WTC11 (cell line): ENCODE measurements around the gene ANO2. TPM values are rescaled to one million over a fixed set of nuclear protein-coding genes. Genes with fewer than 3 reads are reported as not detected.

ENCODE experiments used
- ATAC-seq: fragments of 200-7000 bp; cut with Tn5 transposase; 2 replicates; pipeline ENCODE4 v1.10.0; 2021; ENCODE audit warnings: mild to moderate bottlenecking, moderate library complexity
- CTCF ChIA-PET: fragments of 300-600 bp; sonication (Branson Sonifier 250); formaldehyde crosslinking; loops from one replicate; lab custom pipeline; 2021; ENCODE audit warnings: antibody characterized with exemption; lab: Charles Lee
- POLR2A ChIA-PET: fragments of 350-600 bp; sonication (Branson Sonifier 250); formaldehyde crosslinking; loops from one replicate; lab custom pipeline; 2021; ENCODE audit warnings: antibody characterized with exemption; lab: Charles Lee
- DNase-seq: peaks from one replicate; pipeline ENCODE4 v3.0.0; 2021; ENCODE audit warnings: low spot score
- H3K27ac Mint-ChIP-seq: 2 replicates; pipeline ENCODE4 v1.8.0; 2021; ENCODE audit warnings: mixed read lengths
- H3K27me3 Mint-ChIP-seq: 2 replicates; pipeline ENCODE4 v1.8.0; 2021; ENCODE audit warnings: low read depth, mild to moderate bottlenecking, moderate library complexity, mixed read lengths
- H3K36me3 Mint-ChIP-seq: 2 replicates; pipeline ENCODE4 v1.8.0; 2021; ENCODE audit warnings: mixed read lengths
- H3K4me1 Mint-ChIP-seq: 2 replicates; pipeline ENCODE4 v1.8.0; 2022; ENCODE audit warnings: mixed read lengths
- H3K4me3 Mint-ChIP-seq: 2 replicates; pipeline ENCODE4 v1.8.0; 2021; ENCODE audit warnings: mild to moderate bottlenecking, moderate library complexity, mixed read lengths
- H3K9me3 Mint-ChIP-seq: 2 replicates; pipeline ENCODE4 v1.8.0; 2021; ENCODE audit warnings: mixed read lengths
- CBFB ChIP-seq: sonication (generic); formaldehyde crosslinking; IDR thresholded peaks from 2 replicates; pipeline ENCODE4 v1.8.1; 2022; ENCODE audit warnings: mild to moderate bottlenecking, low read depth, missing genetic modification reagents
- CREM ChIP-seq: sonication (generic); formaldehyde crosslinking; IDR thresholded peaks from 2 replicates; pipeline ENCODE4 v1.8.1; 2022; ENCODE audit warnings: mild to moderate bottlenecking, missing genetic modification reagents, moderate library complexity
- ELF4 ChIP-seq: sonication (generic); formaldehyde crosslinking; IDR thresholded peaks from 2 replicates; pipeline ENCODE4 v1.8.1; 2022; ENCODE audit warnings: low read depth, mild to moderate bottlenecking, moderate library complexity, missing genetic modification reagents
- ETV6 ChIP-seq: sonication (generic); formaldehyde crosslinking; IDR thresholded peaks from 2 replicates; pipeline ENCODE4 v1.8.1; 2022; ENCODE audit warnings: mild to moderate bottlenecking, missing genetic modification reagents
- FOXJ3 ChIP-seq: sonication (generic); formaldehyde crosslinking; IDR thresholded peaks from 2 replicates; pipeline ENCODE4 v1.9.0; 2021; ENCODE audit warnings: missing genetic modification reagents, mild to moderate bottlenecking, borderline replicate concordance
- IRF2 ChIP-seq: sonication (generic); formaldehyde crosslinking; IDR thresholded peaks from 2 replicates; pipeline ENCODE4 v1.8.0; 2022; ENCODE audit warnings: low read depth, missing genetic modification reagents, borderline replicate concordance
- MXD4 ChIP-seq: fragments of 250-450 bp; sonication (Bioruptor Pico); IDR thresholded peaks from 2 replicates; pipeline ENCODE4 v1.8.0; 2021; ENCODE audit warnings: mild to moderate bottlenecking, moderate library complexity, borderline replicate concordance
- TEAD4 ChIP-seq: sonication (generic); formaldehyde crosslinking; IDR thresholded peaks from 2 replicates; pipeline ENCODE4 v1.8.0; 2022; ENCODE audit warnings: mild to moderate bottlenecking, missing genetic modification reagents
- ZNF219 ChIP-seq: sonication (generic); formaldehyde crosslinking; IDR thresholded peaks from 2 replicates; pipeline ENCODE4 v1.8.0; 2023; ENCODE audit warnings: missing genetic modification reagents, mild to moderate bottlenecking, borderline replicate concordance
- total RNA-seq: library from RNA; stranded (reverse); gene quantifications from 3 replicates; pipeline ENCODE4 v1.2.3, GENCODE V29; 2021
- TF ChIP-seq, protein P1 (sequence below): sonication (generic); formaldehyde crosslinking; IDR thresholded peaks from 2 replicates; pipeline ENCODE4 v1.8.0; 2023; ENCODE audit warnings: mild to moderate bottlenecking, missing genetic modification reagents
- TF ChIP-seq, protein P2 (sequence below): sonication (generic); formaldehyde crosslinking; IDR thresholded peaks from 2 replicates; pipeline ENCODE4 v1.8.1; 2022; ENCODE audit warnings: mild to moderate bottlenecking, moderate library complexity, missing genetic modification reagents
- TF ChIP-seq, protein P3 (sequence below): fragments of 200-600 bp; IDR thresholded peaks from 2 replicates; pipeline ENCODE4 v1.8.0; 2022; ENCODE audit warnings: antibody characterized with exemption

Gene ANO2
- total RNA-seq, 1 experiment from 2014 or later, result 2.8 TPM

DNA sequence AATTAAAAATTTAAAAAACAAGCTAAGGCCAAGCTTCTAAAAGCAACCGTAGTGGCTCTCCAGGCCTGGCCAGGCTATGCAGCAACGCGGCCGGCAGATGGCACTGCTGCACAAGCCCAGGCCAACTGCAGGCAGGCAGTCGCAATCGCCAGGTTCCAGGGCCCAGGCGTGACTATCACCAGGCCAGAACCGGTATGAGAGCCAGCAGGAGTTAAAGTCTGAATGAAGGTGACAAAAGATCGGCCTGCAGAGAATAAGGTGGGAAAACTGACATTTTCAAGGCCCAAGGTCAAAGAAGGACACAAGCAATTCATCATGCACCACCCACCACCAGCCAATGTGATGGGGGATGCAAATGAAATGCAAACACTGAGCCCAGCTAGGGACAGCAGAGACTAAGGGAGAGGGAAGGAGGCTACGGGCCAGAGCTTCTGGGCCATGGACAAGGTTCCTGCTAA, 43.6 kb upstream of the ANO2 start (continued):
- TF ChIP-seq, protein P1, sequence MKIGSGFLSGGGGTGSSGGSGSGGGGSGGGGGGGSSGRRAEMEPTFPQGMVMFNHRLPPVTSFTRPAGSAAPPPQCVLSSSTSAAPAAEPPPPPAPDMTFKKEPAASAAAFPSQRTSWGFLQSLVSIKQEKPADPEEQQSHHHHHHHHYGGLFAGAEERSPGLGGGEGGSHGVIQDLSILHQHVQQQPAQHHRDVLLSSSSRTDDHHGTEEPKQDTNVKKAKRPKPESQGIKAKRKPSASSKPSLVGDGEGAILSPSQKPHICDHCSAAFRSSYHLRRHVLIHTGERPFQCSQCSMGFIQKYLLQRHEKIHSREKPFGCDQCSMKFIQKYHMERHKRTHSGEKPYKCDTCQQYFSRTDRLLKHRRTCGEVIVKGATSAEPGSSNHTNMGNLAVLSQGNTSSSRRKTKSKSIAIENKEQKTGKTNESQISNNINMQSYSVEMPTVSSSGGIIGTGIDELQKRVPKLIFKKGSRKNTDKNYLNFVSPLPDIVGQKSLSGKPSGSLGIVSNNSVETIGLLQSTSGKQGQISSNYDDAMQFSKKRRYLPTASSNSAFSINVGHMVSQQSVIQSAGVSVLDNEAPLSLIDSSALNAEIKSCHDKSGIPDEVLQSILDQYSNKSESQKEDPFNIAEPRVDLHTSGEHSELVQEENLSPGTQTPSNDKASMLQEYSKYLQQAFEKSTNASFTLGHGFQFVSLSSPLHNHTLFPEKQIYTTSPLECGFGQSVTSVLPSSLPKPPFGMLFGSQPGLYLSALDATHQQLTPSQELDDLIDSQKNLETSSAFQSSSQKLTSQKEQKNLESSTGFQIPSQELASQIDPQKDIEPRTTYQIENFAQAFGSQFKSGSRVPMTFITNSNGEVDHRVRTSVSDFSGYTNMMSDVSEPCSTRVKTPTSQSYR, result no peak
- TF ChIP-seq TEAD4, result no peak
- TF ChIP-seq, all 79 proteins: peak for 8

DNA sequence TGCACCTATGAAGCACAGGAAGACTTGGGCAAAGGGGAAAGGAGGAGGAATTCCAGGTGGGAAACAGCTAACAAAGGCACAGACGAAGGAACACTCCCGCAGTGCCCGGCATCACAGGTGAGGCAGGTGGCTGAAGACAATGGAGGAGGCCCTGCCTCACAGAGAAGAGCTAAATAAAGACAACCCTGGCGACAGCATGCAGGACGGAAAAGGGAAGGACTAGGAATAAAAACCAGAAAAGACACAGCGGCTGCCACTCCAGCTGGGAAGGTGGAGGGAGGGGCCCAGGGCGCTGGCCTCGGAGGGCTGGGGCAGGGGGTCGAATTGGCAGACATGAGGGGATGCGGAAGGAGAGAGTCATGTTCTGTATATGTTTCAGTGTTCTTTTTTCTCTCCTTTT, 43.0 kb upstream of the ANO2 start:
- CTCF ChIA-PET, result interaction anchor here (0.6 to 11.6 kb wide), 74 partner anchors 8 to 914 kb away, joined by 3 to 566 read pairs (median 6); partner anchors contain the start of genes ANO2 and CD9
- Mint-ChIP-seq H3K27me3 (no peaks in the 10 kb centered on the region; the same call in 1 of the 2 replicates), H3K36me3 (no peaks in the 10 kb centered on the region), H3K4me3 (no peak overlapping the region; the same call in 1 of the 2 replicates), H3K27ac (peak overlapping the region; percentile 91), H3K4me1 (peaks cover 30% of the 10 kb centered on the region), H3K9me3 (no peaks in the 10 kb centered on the region)
- peak; percentile 23 for ATAC-seq
- no peak for DNase-seq
- TF ChIP-seq FOXJ3 (CRISPR knock-in tag), result no peak
- TF ChIP-seq CREM (CRISPR knock-in tag), result no peak
- TF ChIP-seq ELF4 (CRISPR knock-in tag), result no peak
- TF ChIP-seq, protein P2, sequence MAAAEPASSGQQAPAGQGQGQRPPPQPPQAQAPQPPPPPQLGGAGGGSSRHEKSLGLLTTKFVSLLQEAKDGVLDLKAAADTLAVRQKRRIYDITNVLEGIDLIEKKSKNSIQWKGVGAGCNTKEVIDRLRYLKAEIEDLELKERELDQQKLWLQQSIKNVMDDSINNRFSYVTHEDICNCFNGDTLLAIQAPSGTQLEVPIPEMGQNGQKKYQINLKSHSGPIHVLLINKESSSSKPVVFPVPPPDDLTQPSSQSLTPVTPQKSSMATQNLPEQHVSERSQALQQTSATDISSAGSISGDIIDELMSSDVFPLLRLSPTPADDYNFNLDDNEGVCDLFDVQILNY, result no peak
- no peak for TF ChIP-seq CBFB (CRISPR knock-in tag)
- TF ChIP-seq, protein P3, sequence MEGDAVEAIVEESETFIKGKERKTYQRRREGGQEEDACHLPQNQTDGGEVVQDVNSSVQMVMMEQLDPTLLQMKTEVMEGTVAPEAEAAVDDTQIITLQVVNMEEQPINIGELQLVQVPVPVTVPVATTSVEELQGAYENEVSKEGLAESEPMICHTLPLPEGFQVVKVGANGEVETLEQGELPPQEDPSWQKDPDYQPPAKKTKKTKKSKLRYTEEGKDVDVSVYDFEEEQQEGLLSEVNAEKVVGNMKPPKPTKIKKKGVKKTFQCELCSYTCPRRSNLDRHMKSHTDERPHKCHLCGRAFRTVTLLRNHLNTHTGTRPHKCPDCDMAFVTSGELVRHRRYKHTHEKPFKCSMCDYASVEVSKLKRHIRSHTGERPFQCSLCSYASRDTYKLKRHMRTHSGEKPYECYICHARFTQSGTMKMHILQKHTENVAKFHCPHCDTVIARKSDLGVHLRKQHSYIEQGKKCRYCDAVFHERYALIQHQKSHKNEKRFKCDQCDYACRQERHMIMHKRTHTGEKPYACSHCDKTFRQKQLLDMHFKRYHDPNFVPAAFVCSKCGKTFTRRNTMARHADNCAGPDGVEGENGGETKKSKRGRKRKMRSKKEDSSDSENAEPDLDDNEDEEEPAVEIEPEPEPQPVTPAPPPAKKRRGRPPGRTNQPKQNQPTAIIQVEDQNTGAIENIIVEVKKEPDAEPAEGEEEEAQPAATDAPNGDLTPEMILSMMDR, result no peak
- POLR2A ChIA-PET, result interaction anchor here (0.9 to 1.7 kb wide), 3 partner anchors 50 to 69 kb away, joined by 3 to 6 read pairs (median 6); no protein-coding TSS in a partner anchor

DNA sequence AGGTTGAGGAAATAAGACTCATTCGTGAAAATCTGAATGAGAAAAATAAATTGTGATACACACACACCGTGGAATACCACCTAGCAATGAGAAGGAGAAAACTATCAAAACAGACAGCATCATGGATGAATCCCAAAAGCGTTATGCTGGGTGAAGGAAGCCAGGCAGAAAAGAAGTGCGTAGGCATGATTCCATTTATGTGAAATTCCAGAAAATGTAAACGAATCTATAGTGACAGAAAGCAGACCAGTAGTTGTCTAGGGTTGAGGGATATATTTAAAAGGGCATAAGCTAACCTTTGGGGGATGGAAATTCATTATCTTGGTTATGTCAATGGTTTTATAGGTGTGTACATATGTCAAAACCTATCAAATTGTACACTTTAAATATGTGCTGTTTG, 42.5 kb upstream of the ANO2 start:
- Mint-ChIP-seq H3K9me3 (no peaks in the 10 kb centered on the region), H3K27me3 (no peaks in the 10 kb centered on the region; the same call in 1 of the 2 replicates), H3K27ac (no peak overlapping the region), H3K4me1 (peaks cover 30% of the 10 kb centered on the region), H3K36me3 (no peaks in the 10 kb centered on the region), H3K4me3 (no peak overlapping the region)
- ATAC-seq (no peak), DNase-seq (no peak)
- ChIA-PET POLR2A (interaction anchor here (0.9 to 1.5 kb wide), 2 partner anchors 52 to 70 kb away, joined by 3 to 6 read pairs; no protein-coding TSS in a partner anchor), CTCF (interaction anchor here (0.9 to 11.6 kb wide), 42 partner anchors 9 to 514 kb away, joined by 3 to 566 read pairs (median 7); no protein-coding TSS in a partner anchor)
- TF ChIP-seq IRF2, result no peak
- no peak for TF ChIP-seq MXD4
- no peak for TF ChIP-seq ETV6
- TF ChIP-seq, protein P3, result no peak

DNA sequence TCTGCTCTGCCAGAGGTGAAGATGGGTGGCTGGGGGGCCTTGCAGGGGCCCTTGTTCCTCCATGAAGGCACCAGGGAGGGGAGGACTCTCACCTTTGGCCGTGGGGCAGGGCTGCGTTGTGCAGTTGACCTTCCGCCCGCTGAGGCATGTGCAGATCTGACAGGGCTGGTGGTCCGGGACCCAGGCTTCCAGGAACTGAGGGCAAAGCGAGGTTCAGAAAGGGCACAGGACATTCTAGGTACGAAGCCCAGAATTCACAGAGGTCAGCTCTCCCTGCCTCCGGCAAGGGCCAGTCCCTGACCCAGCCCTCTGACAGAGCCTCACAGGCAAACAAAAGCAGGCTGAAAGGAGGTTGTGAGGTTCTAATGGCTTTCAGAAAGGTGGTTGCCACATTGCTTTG, 40.4 kb upstream of the ANO2 start:
- H3K4me1 Mint-ChIP-seq, result peaks cover 30% of the 10 kb centered on the region
- CTCF ChIA-PET, result no interaction called here

More for the DNA sequence above, 40.4 kb upstream of the ANO2 start:
- POLR2A ChIA-PET, result no interaction called here
- Mint-ChIP-seq H3K27me3 (no peaks in the 10 kb centered on the region; the same call in 1 of the 2 replicates), H3K4me3 (no peak overlapping the region), H3K9me3 (no peaks in the 10 kb centered on the region), H3K27ac (no peak overlapping the region), H3K36me3 (no peaks in the 10 kb centered on the region)
- ATAC-seq, result no peak
- TF ChIP-seq ZNF219 (CRISPR knock-in tag), result no peak
- no peak for DNase-seq
